Prostate gland (tissue), 2 donors: ENCODE results near the gene LAMA3. TPM values are rescaled to one million over a fixed set of nuclear protein-coding genes. Genes with fewer than 3 reads are reported as not detected.

Source experiments
- DNase-seq: peaks from one replicate; pipeline ENCODE4 v3.0.0-alpha.2; 2019; ENCODE audit warnings: low spot score
- H3K27ac ChIP-seq, 2 donors: fragments of 200-600 bp; sonication (generic); 2 replicates each; pipeline ENCODE4 v1.5.1; 2017 to 2019
- H3K27me3 ChIP-seq: fragments of 200-600 bp; sonication (generic); replicated peaks from 2 replicates; pipeline ENCODE4 v1.5.1; 2019; ENCODE audit not compliant: insufficient read depth
- H3K36me3 ChIP-seq, 2 donors: fragments of 200-600 bp; sonication (generic); 1 replicate in 1 of 2; 2 replicates in 1 of 2; pipeline versions ENCODE4 v1.5.1 to v1.8.1; 2017 to 2019
- H3K4me1 ChIP-seq: fragments of 200-600 bp; sonication (generic); replicated peaks from 2 replicates; pipeline ENCODE4 v1.5.1; 2019
- H3K4me3 ChIP-seq, 2 donors: fragments of 200-600 bp; sonication (generic); 2 replicates each; pipeline ENCODE4 v1.5.1; 2017 to 2019
- H3K9me3 ChIP-seq: fragments of 200-600 bp; sonication (generic); 2 replicates; pipeline ENCODE4 v1.5.1; 2017
- CTCF ChIP-seq, 4 experiments: fragments of 200-600 bp in 2 of 4; fragments of 450-650 bp in 2 of 4; sonication (generic) in 2 of 4; IDR thresholded peaks; 1 replicate in 3 of 4; 2 replicates in 1 of 4; pipeline ENCODE4 v1.5.1; 2016 to 2019; ENCODE audit warnings: antibody characterized with exemption in 4 of 4, mild to moderate bottlenecking in 2 of 4, moderate library complexity in 2 of 4
- POLR2A ChIP-seq: fragments of 450-650 bp; IDR thresholded peaks from one replicate; pipeline ENCODE4 v1.6.1; 2016; ENCODE audit warnings: antibody characterized with exemption, mild to moderate bottlenecking
- POLR2AphosphoS5 ChIP-seq: sonication (generic); formaldehyde crosslinking; IDR thresholded peaks from one replicate; pipeline ENCODE4 v1.6.1; 2017; ENCODE audit warnings: antibody characterized with exemption
- WGBS: methylation state at CpG from one replicate; pipeline ENCODE4 v1.1.5; 2018; 5-methylcytosine and 5-hydroxymethylcytosine counted together
- intact Hi-C: fragments of 100-400 bp; cut with DNase I; formaldehyde crosslinking; loops from one replicate; pipeline ENCODE4 v1.14.2; 2022
- total RNA-seq, 2 donors: library from RNA; depleted of rRNA; stranded (reverse); fragments of >200 nt; gene quantifications; one replicate each; pipeline ENCODE4 v1.1.0, GENCODE V29; 2016

LAMA3 gene
- total RNA-seq, 2 donors from 2014 or later, result 31.3 to 35.9 TPM

- no peaks in the 10 kb centered on the region for H3K4me1 ChIP-seq
- no peak for DNase-seq
- H3K4me3 ChIP-seq, result no peak overlapping the region
- no peak overlapping the region for H3K27ac ChIP-seq
- H3K36me3 ChIP-seq, result no peaks in the 10 kb centered on the region
- no peaks in the 10 kb centered on the region for H3K27me3 ChIP-seq
- H3K9me3 ChIP-seq, result no peaks in the 10 kb centered on the region
- WGBS, result 72% methylated on average over 2 of the region's 2 CpGs
- intact Hi-C loops, result no loop called here
- TF ChIP-seq CTCF (IDR thresholded peaks at IDR 0.05) (no peak), POLR2A (no peak), POLR2AphosphoS5 (no peak)
These were observed 303.7 kb downstream of the LAMA3 start for GRCh38 chr18:23992941-23993280.

GRCh38 chr18:23994361-23994902 lies 305.2 kb downstream of the LAMA3 start:
- peak; percentile 20 for TF ChIP-seq POLR2AphosphoS5
- no peak for TF ChIP-seq POLR2A
- DNase-seq, result peak; percentile 36
- WGBS, result 18% methylated on average over 9 of the region's 9 CpGs
- Histone ChIP-seq H3K4me3 (no peak overlapping the region), H3K9me3 (no peaks in the 10 kb centered on the region), H3K27me3 (no peaks in the 10 kb centered on the region), H3K4me1 (no peaks in the 10 kb centered on the region), H3K27ac (no peak overlapping the region), H3K36me3 (no peaks in the 10 kb centered on the region)
- intact Hi-C loops, result no loop called here

GRCh38 chr18:23995180-23995579 lies 305.9 kb downstream of the LAMA3 start:
- Histone ChIP-seq H3K9me3 (no peaks in the 10 kb centered on the region), H3K27ac (no peak overlapping the region), H3K4me1 (no peaks in the 10 kb centered on the region), H3K36me3 (no peaks in the 10 kb centered on the region), H3K27me3 (no peaks in the 10 kb centered on the region), H3K4me3 (no peak overlapping the region)
- WGBS, result 90% methylated on average over 13 of the region's 13 CpGs
- intact Hi-C loops, result no loop called here
- DNase-seq, result no peak
- TF ChIP-seq POLR2A, result no peak
- TF ChIP-seq CTCF (IDR thresholded peaks at IDR 0.05), result no peak
- TF ChIP-seq POLR2AphosphoS5, result no peak

- Histone ChIP-seq H3K4me3 (no peak overlapping the region), H3K36me3 (no peaks in the 10 kb centered on the region), H3K27me3 (no peaks in the 10 kb centered on the region), H3K4me1 (no peaks in the 10 kb centered on the region), H3K9me3 (no peaks in the 10 kb centered on the region), H3K27ac (no peak overlapping the region)
- 80% methylated on average over 2 of the region's 2 CpGs for WGBS
- intact Hi-C loops, result no loop called here
- no peak for DNase-seq
- no peak for TF ChIP-seq POLR2A
- TF ChIP-seq CTCF (IDR thresholded peaks at IDR 0.05), result no peak
- TF ChIP-seq POLR2AphosphoS5, result no peak
These were observed 308.8 kb downstream of the LAMA3 start for GRCh38 chr18:23998018-23998417.

GRCh38 chr18:23998820-23999219 lies 309.6 kb downstream of the LAMA3 start:
- TF ChIP-seq POLR2AphosphoS5 (peak; percentile 82), CTCF (IDR thresholded peaks at IDR 0.05) (no peak)
- intact Hi-C loops, result no loop called here
- peak; percentile 79 for DNase-seq
- Histone ChIP-seq H3K27me3 (no peaks in the 10 kb centered on the region), H3K36me3 (no peaks in the 10 kb centered on the region), H3K27ac (peak overlapping the region; percentile 61 to 66), H3K4me3 (no peak overlapping the region), H3K9me3 (no peaks in the 10 kb centered on the region), H3K4me1 (no peaks in the 10 kb centered on the region)
- WGBS, result 21% methylated on average over 4 of the region's 4 CpGs
